ENCODE measurements around the gene DOK4. TPM values are rescaled to one million over a fixed set of nuclear protein-coding genes. Genes with fewer than 3 reads are reported as not detected.

The DOK4 gene
- total and polyA plus RNA-seq, 11 donors, result 5.9 to 14.8 (median 7.7) TPM

GRCh38 chr16:57510016-57510871 lies 24.0 kb upstream of the DOK4 start:
- H3K36me3 ChIP-seq, result peaks cover 0 to 27% (median 3%) of the 10 kb centered on the region in 9 donors
- TF ChIP-seq POLR2A (IDR thresholded peaks at IDR 0.05), result no peak
- TF ChIP-seq CTCF (IDR thresholded peaks at IDR 0.05), result no peak
- DNase-seq, result peak in 1 of 5 donors; percentile 27
- no peaks in the 10 kb centered on the region for H3K9me3 ChIP-seq
- H3K27ac ChIP-seq, result no peak overlapping the region
- H3K4me3 ChIP-seq, result no peak overlapping the region
- 56 to 65% (median 56%) methylated on average over 8 to 10 of the region's 10 CpGs for WGBS, 4 donors
- ATAC-seq, result no peak
- peaks cover 0 to 23% (median 6%) of the 10 kb centered on the region in 12 donors for H3K4me1 ChIP-seq
- intact Hi-C loops (cut with DNase I), result loop anchor here in 1 of 10 donors (5.0 kb wide), 1 partner anchor 33 kb away; no protein-coding TSS in a partner anchor
- no peaks in the 10 kb centered on the region for H3K27me3 ChIP-seq

GRCh38 chr16:57509231-57509923 lies 23.1 kb upstream of the DOK4 start:
- TF ChIP-seq CTCF (IDR thresholded peaks at IDR 0.05), result no peak
- no peak for TF ChIP-seq POLR2A (IDR thresholded peaks at IDR 0.05)
- WGBS, 4 donors, result 63 to 65% (median 64%) methylated on average over 12 of the region's 12 CpGs
- intact Hi-C loops (cut with DNase I), result no loop called here
- H3K36me3 ChIP-seq, result peaks cover 0 to 24% (median 3%) of the 10 kb centered on the region in 9 donors
- H3K4me1 ChIP-seq, result peaks cover 0 to 16% (median under 1%) of the 10 kb centered on the region in 12 donors
- H3K4me3 ChIP-seq, result no peak overlapping the region
- DNase-seq, result peak in 1 of 5 donors; percentile 33
- no peaks in the 10 kb centered on the region for H3K27me3 ChIP-seq
- ATAC-seq, result peak in 2 of 4 donors; percentile 33 to 38
- no peaks in the 10 kb centered on the region for H3K9me3 ChIP-seq
- H3K27ac ChIP-seq, result no peak overlapping the region

GRCh38 chr16:57508035-57508425 lies 21.7 kb upstream of the DOK4 start:
- Histone ChIP-seq H3K4me3 (no peak overlapping the region), H3K27me3 (no peaks in the 10 kb centered on the region), H3K36me3 (peaks cover 0 to 14% (median 3%) of the 10 kb centered on the region in 9 donors), H3K9me3 (no peaks in the 10 kb centered on the region), H3K27ac (no peak overlapping the region), H3K4me1 (peaks cover 0 to 22% (median 0%) of the 10 kb centered on the region in 12 donors)
- 94 to 96% (median 95%) methylated on average over 3 of the region's 3 CpGs; no CpG with 5 or more reads in 1 of the 4 donors for WGBS, 4 donors
- intact Hi-C loops (cut with DNase I), result no loop called here
- TF ChIP-seq POLR2A (IDR thresholded peaks at IDR 0.05) (no peak), CTCF (IDR thresholded peaks at IDR 0.05) (no peak)
- DNase-seq, result no peak
- ATAC-seq, result no peak

Data from heart left ventricle (tissue), 16 donors.